CD14-positive monocyte (primary cell): ENCODE results near the gene DLG1. TPM values are rescaled to one million over a fixed set of nuclear protein-coding genes. Genes with fewer than 3 reads are reported as not detected.

Source experiments
- DNase-seq, 3 donors: peaks; one replicate each; pipeline ENCODE4 v3.0.0-alpha.2; 2011 to 2022
- H2AFZ ChIP-seq: 2 replicates; pipeline ENCODE4 v1.6.0; 2012; ENCODE audit warnings: mild to moderate bottlenecking, low read depth, low read length, inconsistent platforms; ENCODE audit not compliant: insufficient read depth, poor library complexity, severe bottlenecking
- H3K27ac ChIP-seq, 2 donors: 1 replicate in 1 of 2; 2 replicates in 1 of 2; pipeline ENCODE4 v1.5.1; 2012 to 2013; ENCODE audit warnings: low read length in 2 of 2, control low read depth in 1 of 2, inconsistent platforms in 1 of 2, low read depth in 1 of 2, mild to moderate bottlenecking in 1 of 2
- H3K27me3 ChIP-seq, 2 donors: one replicate each; pipeline versions ENCODE4 v1.6.0 to v1.6.1; 2011 to 2013; ENCODE audit warnings: low read length in 2 of 2; ENCODE audit not compliant: control insufficient read depth in 2 of 2, insufficient read depth in 2 of 2
- H3K36me3 ChIP-seq, 2 donors: replicated peaks in 1 of 2; 1 replicate in 1 of 2; 2 replicates in 1 of 2; pipeline versions ENCODE4 v1.5.1 to v1.6.1; 2012 to 2013; ENCODE audit warnings: low read length in 2 of 2, control low read depth in 1 of 2, inconsistent platforms in 1 of 2, mild to moderate bottlenecking in 1 of 2; ENCODE audit not compliant: insufficient read depth in 2 of 2, control insufficient read depth in 1 of 2
- H3K4me1 ChIP-seq, 2 donors: 1 replicate in 1 of 2; 2 replicates in 1 of 2; pipeline versions ENCODE4 v1.5.1 to v1.6.1; 2012 to 2013; ENCODE audit warnings: low read length in 2 of 2, control low read depth in 1 of 2, inconsistent platforms in 1 of 2, mild to moderate bottlenecking in 1 of 2, moderate library complexity in 1 of 2; ENCODE audit not compliant: insufficient read depth in 2 of 2, control insufficient read depth in 1 of 2
- H3K4me2 ChIP-seq: replicated peaks from 2 replicates; pipeline ENCODE3; 2012; ENCODE audit warnings: low read length, moderate library complexity, mild to moderate bottlenecking; ENCODE audit not compliant: poor library complexity, severe bottlenecking; ENCODE audit errors: extremely low read depth
- H3K4me3 ChIP-seq, 3 experiments: fragments of 200-600 bp in 1 of 3; sonication (generic) in 1 of 3; replicated peaks in 1 of 3; 1 replicate in 2 of 3; 2 replicates in 1 of 3; pipeline ENCODE4 v1.5.1; 2011 to 2013; ENCODE audit warnings: low read length in 3 of 3, mild to moderate bottlenecking in 3 of 3, control low read depth in 2 of 3, low read depth in 2 of 3, inconsistent platforms in 1 of 3, moderate library complexity in 1 of 3
- H3K79me2 ChIP-seq: 2 replicates; pipeline ENCODE4 v1.6.0; 2012; ENCODE audit warnings: mild to moderate bottlenecking, control low read depth, inconsistent platforms, low read length, moderate library complexity; ENCODE audit not compliant: insufficient read depth
- H3K9ac ChIP-seq: 2 replicates; pipeline ENCODE4 v1.6.0; 2017; ENCODE audit warnings: low read length, mild to moderate bottlenecking; ENCODE audit not compliant: insufficient read depth, poor library complexity, severe bottlenecking
- H3K9me3 ChIP-seq, 2 donors: replicated peaks in 1 of 2; 1 replicate in 1 of 2; 2 replicates in 1 of 2; pipeline versions ENCODE4 v1.5.1 to v1.6.1; 2012 to 2013; ENCODE audit warnings: low read length in 2 of 2, control low read depth in 1 of 2; ENCODE audit not compliant: control insufficient read depth in 1 of 2, insufficient read depth in 1 of 2
- H4K20me1 ChIP-seq: 2 replicates; pipeline ENCODE4 v1.6.0; 2012; ENCODE audit warnings: mild to moderate bottlenecking, low read length, control low read depth, moderate library complexity; ENCODE audit not compliant: insufficient read depth
- H3K27ac Mint-ChIP-seq, 7 donors: one replicate each; pipeline ENCODE4 v1.8.0; 2020; ENCODE audit warnings: mild to moderate bottlenecking in 7 of 7, mixed read lengths in 7 of 7, moderate library complexity in 6 of 7, inconsistent platforms in 2 of 7
- H3K27me3 Mint-ChIP-seq, 3 donors: one replicate each; pipeline ENCODE4 v1.8.0; 2021 to 2022; ENCODE audit warnings: low read depth in 3 of 3, mild to moderate bottlenecking in 3 of 3, mixed read lengths in 3 of 3, moderate library complexity in 3 of 3, inconsistent platforms in 1 of 3
- H3K36me3 Mint-ChIP-seq, 2 donors: one replicate each; pipeline ENCODE4 v1.8.0; 2020; ENCODE audit warnings: mixed read lengths in 2 of 2, inconsistent platforms in 1 of 2, mild to moderate bottlenecking in 1 of 2
- H3K4me1 Mint-ChIP-seq: one replicate; pipeline ENCODE4 v1.8.0; 2020; ENCODE audit warnings: mild to moderate bottlenecking, mixed read lengths
- H3K4me3 Mint-ChIP-seq, 2 donors: one replicate each; pipeline ENCODE4 v1.8.0; 2020; ENCODE audit warnings: mild to moderate bottlenecking in 2 of 2, mixed read lengths in 2 of 2, moderate library complexity in 1 of 2
- H3K9me3 Mint-ChIP-seq, 7 donors: one replicate each; pipeline ENCODE4 v1.8.0; 2020 to 2022; ENCODE audit warnings: mixed read lengths in 7 of 7, mild to moderate bottlenecking in 6 of 7, moderate library complexity in 6 of 7, inconsistent platforms in 2 of 7
- CTCF ChIP-seq: fragments of 200-600 bp; IDR thresholded peaks from one replicate; pipeline ENCODE4 v1.8.0; 2022; ENCODE audit warnings: antibody characterized with exemption, mild to moderate bottlenecking
- WGBS: methylation state at CpG from one replicate; pipeline ENCODE4 v1.1.5; 2013; ENCODE audit warnings: missing lambda C conversion rate; ENCODE audit not compliant: insufficient coverage; 5-methylcytosine and 5-hydroxymethylcytosine counted together
- intact Hi-C, 2 donors: fragments of 100-400 bp; cut with micrococcal nuclease; formaldehyde crosslinking; loops; one replicate each; pipeline versions ENCODE4 v1.15.0 to v1.15.1; 2023
- polyA plus RNA-seq, 3 donors: library from polyadenylated mRNA; depleted of rRNA in 1 of 3; unstranded in 2 of 3; stranded (reverse) in 1 of 3; fragments of 300-500 nt in 2 of 3; fragments of >200 nt in 1 of 3; fragmentation: Illumina TruSeq in 2 of 3; gene quantifications; 1 replicate in 2 of 3; 2 replicates in 1 of 3; pipeline ENCODE4 v1.2.3, GENCODE V29; 2012 to 2021

DLG1 gene
- polyA plus RNA-seq, 3 donors = 6.5 to 21.9 (median 10.2) TPM

DNA sequence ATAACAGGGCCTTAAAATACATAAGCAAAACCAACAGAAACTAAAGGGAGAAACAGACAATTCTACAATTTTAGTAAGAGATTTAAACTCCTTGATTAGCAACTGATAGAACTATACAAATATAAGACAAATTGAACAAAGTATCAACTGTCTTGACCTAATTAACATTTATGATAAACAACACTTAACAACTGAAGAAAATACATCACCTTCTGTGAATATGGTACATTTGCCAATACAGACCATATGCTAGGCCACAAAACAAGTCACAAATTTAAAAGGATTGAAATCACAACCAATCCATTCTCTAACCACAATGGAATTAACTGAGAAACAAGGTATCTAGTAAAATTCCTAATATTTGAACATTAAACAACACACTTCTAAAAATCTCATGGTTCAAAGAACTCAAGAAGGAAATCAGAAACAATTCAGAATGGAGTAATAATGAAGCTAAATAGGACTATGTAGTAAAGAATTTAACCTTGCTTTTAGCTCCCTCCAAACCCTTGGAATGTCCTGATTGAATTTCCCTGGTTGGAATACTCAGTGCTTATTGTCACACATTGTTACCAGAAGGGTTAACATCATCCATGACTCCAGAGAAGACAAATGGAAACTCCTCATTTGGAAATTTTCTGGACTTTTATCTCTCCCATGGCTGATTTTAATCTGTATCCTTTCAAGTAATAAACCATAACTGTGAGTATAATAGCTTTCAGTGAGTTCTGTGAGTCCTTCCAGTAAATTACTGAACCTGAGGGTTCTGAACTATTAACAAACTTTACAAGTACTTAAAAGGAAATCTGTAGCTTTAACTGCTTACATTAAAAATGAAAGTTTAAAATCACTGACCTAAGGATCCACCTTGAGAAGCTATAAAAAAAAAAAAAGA lies 88.8 kb downstream of the DLG1 start:
- no peak overlapping the region for H3K9ac ChIP-seq
- H3K27me3 ChIP-seq = no peaks in the 10 kb centered on the region
- Mint-ChIP-seq H3K27ac (no peak overlapping the region), H3K36me3 (peaks cover 4 to 13% of the 10 kb centered on the region in 2 donors), H3K4me1 (peaks cover 18% of the 10 kb centered on the region), H3K9me3 (peaks cover 0 to 9% (median 4%) of the 10 kb centered on the region in 7 donors), H3K27me3 (no peaks in the 10 kb centered on the region), H3K4me3 (no peak overlapping the region)
- no peak for TF ChIP-seq CTCF
- no peak for DNase-seq
- H3K27ac ChIP-seq = no peak overlapping the region
- no peaks in the 10 kb centered on the region for H3K36me3 ChIP-seq
- intact Hi-C loops = no loop called here
- no peak overlapping the region for H3K4me3 ChIP-seq
- H3K79me2 ChIP-seq = peaks cover 49% of the 10 kb centered on the region
- H3K9me3 ChIP-seq = no peaks in the 10 kb centered on the region
- H3K4me1 ChIP-seq = peaks cover 10 to 14% of the 10 kb centered on the region in 2 donors
- H4K20me1 ChIP-seq = peaks cover 14% of the 10 kb centered on the region
- no peak overlapping the region for H2AFZ ChIP-seq
- no peak overlapping the region for H3K4me2 ChIP-seq

DNA sequence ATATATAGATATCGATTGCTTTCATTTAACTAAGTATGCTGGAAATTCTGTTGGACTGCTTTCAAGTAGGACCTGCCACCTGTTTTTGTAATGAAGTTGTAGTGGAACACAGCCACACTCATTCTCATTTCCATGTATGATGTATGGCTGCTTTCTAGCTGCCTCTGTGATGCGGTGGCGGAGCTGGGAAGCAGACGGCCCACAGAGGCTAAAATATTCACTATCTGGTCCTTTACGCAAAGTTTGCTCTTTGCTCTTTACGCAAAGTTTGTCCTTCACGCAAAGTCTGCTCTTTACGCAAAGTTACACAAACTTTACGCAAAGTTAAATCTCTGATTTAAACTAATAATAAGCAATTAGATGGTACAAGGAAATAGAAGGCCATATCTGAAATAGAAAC lies 91.5 kb downstream of the DLG1 start:
- WGBS = 100% methylated on average over 4 of the region's 9 CpGs
- no peak overlapping the region for H3K4me2 ChIP-seq
- no peak overlapping the region for H3K27ac Mint-ChIP-seq
- no peaks in the 10 kb centered on the region for H3K27me3 ChIP-seq
- peaks cover 12% of the 10 kb centered on the region for H4K20me1 ChIP-seq
- intact Hi-C loops = no loop called here
- H3K36me3 ChIP-seq = no peaks in the 10 kb centered on the region
- H3K9ac ChIP-seq = no peak overlapping the region
- H3K4me1 Mint-ChIP-seq = peaks cover 46% of the 10 kb centered on the region
- no peaks in the 10 kb centered on the region for H3K9me3 ChIP-seq
- no peak for TF ChIP-seq CTCF
- H2AFZ ChIP-seq = no peak overlapping the region
- peaks cover 3 to 11% of the 10 kb centered on the region in 2 donors for H3K36me3 Mint-ChIP-seq
- H3K4me1 ChIP-seq = peaks cover 29 to 41% of the 10 kb centered on the region in 2 donors
- peaks cover 51% of the 10 kb centered on the region for H3K79me2 ChIP-seq
- H3K27me3 Mint-ChIP-seq = no peaks in the 10 kb centered on the region
- peaks cover 0 to 7% (median 2%) of the 10 kb centered on the region in 7 donors for H3K9me3 Mint-ChIP-seq
- H3K4me3 Mint-ChIP-seq = no peak overlapping the region
- no peak overlapping the region for H3K27ac ChIP-seq
- DNase-seq = no peak
- no peak overlapping the region for H3K4me3 ChIP-seq
